Mucosa of descending colon (tissue), 3 donors: Measurements from ENCODE around the gene RUSF1. TPM values are rescaled to one million over a fixed set of nuclear protein-coding genes. Genes with fewer than 3 reads are reported as not detected.

Experiments
- ATAC-seq: fragments of 200-7000 bp; cut with Tn5 transposase; one replicate; pipeline ENCODE4 v1.9.1; 2020; ENCODE audit warnings: mild to moderate bottlenecking, moderate library complexity
- DNase-seq, 3 donors: peaks; one replicate each; pipeline ENCODE4 v3.0.0-alpha.2; 2020
- H3K36me3 ChIP-seq: fragments of 200-600 bp; one replicate; pipeline ENCODE4 v1.8.0; 2021; ENCODE audit warnings: low read depth, mild to moderate bottlenecking
- H3K4me1 ChIP-seq: fragments of 200-600 bp; one replicate; pipeline ENCODE4 v1.8.0; 2021; ENCODE audit warnings: low read depth, mild to moderate bottlenecking
- H3K4me3 ChIP-seq: fragments of 200-600 bp; one replicate; pipeline ENCODE4 v1.8.0; 2021; ENCODE audit warnings: mild to moderate bottlenecking
- H3K9me3 ChIP-seq: fragments of 200-600 bp; one replicate; pipeline ENCODE4 v1.8.0; 2021; ENCODE audit warnings: mild to moderate bottlenecking
- intact Hi-C, 2 donors: fragments of 100-400 bp; cut with DNase I in 1 of 2; cut with micrococcal nuclease in 1 of 2; formaldehyde crosslinking; loops; one replicate each; pipeline versions ENCODE4 v1.11.0 to v1.11.1; 2022; cut with DNase I, micrococcal nuclease
- total RNA-seq, 3 donors: library from RNA; stranded (reverse); fragmentation: NEBNext Ultra II Directional in 2 of 3; extraction: Animal tissue kit (Norgen Biotek cat#: 25700) in 2 of 3; gene quantifications; one replicate each; pipeline versions ENCODE4 v1.2.1 to v1.2.4, GENCODE V29; 2021 to 2023
- TF ChIP-seq, protein P1 (sequence below): fragments of 200-600 bp; IDR thresholded peaks from one replicate; pipeline ENCODE4 v1.8.0; 2022; ENCODE audit warnings: antibody characterized with exemption, mild to moderate bottlenecking
- donor health status: DM: no; HTN: no; CAD: no; lungs with moderate emphysema.
- donor health status: DM: no; HTN: no; CAD: no.
- donor health status: DM: no; HTN: yes; CAD: no.

Gene RUSF1
- total RNA-seq, 3 donors from 2014 or later, result 48.3 to 66.7 (median 51.7) TPM

DNA sequence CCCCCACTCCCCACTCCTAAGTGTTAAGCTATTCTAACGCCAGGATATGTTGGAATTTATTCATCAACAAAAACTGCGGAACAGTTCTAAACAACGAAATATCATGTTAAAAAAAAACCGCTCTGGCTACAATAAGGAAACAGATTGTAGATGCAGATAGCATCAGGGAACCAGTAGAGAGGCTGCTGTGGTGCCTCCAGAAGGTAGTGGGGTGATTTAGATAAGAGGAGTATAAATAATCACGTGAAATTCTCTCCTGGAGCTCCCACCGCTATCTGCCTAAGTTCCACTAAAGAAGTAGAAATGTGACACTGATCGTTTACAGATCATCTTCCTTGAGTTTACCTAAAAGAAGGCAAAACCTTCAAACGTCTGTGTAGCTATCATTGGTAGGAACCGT is 27.5 kb upstream of the RUSF1 start:
- DNase-seq (no peak), ATAC-seq (no peak)
- TF ChIP-seq, protein P1, sequence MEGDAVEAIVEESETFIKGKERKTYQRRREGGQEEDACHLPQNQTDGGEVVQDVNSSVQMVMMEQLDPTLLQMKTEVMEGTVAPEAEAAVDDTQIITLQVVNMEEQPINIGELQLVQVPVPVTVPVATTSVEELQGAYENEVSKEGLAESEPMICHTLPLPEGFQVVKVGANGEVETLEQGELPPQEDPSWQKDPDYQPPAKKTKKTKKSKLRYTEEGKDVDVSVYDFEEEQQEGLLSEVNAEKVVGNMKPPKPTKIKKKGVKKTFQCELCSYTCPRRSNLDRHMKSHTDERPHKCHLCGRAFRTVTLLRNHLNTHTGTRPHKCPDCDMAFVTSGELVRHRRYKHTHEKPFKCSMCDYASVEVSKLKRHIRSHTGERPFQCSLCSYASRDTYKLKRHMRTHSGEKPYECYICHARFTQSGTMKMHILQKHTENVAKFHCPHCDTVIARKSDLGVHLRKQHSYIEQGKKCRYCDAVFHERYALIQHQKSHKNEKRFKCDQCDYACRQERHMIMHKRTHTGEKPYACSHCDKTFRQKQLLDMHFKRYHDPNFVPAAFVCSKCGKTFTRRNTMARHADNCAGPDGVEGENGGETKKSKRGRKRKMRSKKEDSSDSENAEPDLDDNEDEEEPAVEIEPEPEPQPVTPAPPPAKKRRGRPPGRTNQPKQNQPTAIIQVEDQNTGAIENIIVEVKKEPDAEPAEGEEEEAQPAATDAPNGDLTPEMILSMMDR, result no peak
- no peaks in the 10 kb centered on the region for H3K9me3 ChIP-seq
- intact Hi-C loops, result no loop called here
- no peaks in the 10 kb centered on the region for H3K36me3 ChIP-seq
- no peak overlapping the region for H3K4me3 ChIP-seq
- no peaks in the 10 kb centered on the region for H3K4me1 ChIP-seq

DNA sequence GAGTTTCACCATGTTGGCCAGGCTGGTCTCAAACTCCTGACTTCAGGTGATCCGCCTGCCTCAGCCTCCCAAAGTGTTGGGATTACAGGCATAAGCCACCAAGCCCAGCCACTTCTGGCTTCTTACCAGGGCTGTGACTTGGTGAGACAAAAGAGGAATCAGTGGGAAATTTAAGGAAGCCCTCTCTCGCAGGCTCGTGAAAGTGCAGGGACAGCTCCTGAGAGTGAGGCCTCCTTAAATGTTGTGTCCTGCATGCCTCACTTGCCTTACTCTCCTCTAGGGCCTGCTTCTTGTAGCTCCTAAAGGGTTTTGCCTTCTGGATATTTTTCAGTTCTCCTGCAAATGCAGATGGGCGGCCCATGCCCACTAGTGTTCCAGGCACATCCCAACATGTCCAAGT is 24.7 kb upstream of the RUSF1 start:
- DNase-seq (no peak), ATAC-seq (no peak)
- Histone ChIP-seq H3K9me3 (no peaks in the 10 kb centered on the region), H3K4me3 (no peak overlapping the region), H3K4me1 (no peaks in the 10 kb centered on the region), H3K36me3 (no peaks in the 10 kb centered on the region)
- intact Hi-C loops, result no loop called here
- TF ChIP-seq, protein P1, result no peak

DNA sequence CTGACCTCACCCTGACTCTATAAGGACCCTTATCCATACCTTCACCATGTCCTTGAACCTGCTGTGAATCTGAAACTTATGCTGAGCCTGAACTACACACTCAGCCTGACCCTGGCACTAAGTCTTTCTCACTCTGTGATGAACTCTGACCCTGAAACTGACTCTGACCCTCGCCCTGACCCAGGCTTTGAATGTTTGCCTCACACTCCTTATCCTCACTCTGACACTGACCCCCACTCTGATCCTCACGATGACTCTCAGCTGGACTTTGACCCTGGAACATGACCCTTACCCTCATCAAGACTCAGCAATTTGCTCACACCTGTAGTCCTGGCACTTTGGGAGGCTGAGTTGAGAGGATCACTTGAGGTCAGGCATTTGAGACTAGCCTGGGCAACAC is 23.9 kb upstream of the RUSF1 start:
- TF ChIP-seq, protein P1, result no peak
- Histone ChIP-seq H3K36me3 (no peaks in the 10 kb centered on the region), H3K4me3 (no peak overlapping the region), H3K4me1 (no peaks in the 10 kb centered on the region), H3K9me3 (no peaks in the 10 kb centered on the region)
- intact Hi-C loops, result no loop called here
- ATAC-seq (no peak), DNase-seq (no peak)

DNA sequence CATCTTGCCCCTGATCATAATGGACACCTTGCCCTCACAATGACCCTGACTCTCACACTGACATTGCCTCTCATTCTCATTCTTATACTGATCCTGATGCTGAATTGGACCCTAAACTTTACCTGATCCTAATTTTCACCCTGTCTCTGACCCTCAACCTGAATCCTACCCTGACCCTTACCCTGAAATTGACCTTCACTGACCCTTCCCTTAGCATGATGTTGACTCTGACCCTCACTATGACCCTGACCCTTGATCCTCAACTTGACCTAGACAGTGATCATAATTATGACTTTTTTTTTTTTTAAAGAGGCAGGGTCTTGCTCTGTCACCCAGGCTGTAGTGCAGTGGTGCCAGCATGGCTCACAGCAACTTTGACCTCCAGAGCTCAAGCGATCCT is 22.9 kb upstream of the RUSF1 start:
- no peaks in the 10 kb centered on the region for H3K9me3 ChIP-seq
- H3K36me3 ChIP-seq, result no peaks in the 10 kb centered on the region
- DNase-seq (no peak), ATAC-seq (no peak)
- intact Hi-C loops, result no loop called here
- no peaks in the 10 kb centered on the region for H3K4me1 ChIP-seq
- TF ChIP-seq, protein P1, result no peak
- H3K4me3 ChIP-seq, result no peak overlapping the region

DNA sequence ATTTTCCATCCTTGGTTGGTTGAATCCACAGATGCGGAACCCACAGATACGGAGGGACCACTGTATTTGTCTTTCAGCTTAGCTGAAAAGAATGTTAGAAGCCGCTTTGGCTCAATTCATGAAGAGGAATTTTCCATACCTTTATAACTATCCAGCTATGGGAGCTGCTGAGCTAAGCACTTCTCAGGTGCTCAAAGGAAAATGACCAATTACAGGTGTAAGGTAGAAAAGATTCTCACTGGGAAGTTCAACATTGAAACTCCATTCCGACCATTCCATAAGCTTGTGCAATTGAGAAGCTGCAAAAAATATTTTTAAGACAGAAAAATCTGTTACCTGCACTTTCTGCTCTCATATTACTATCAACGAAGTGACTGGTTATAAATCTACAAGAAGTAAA is 22.2 kb upstream of the RUSF1 start:
- H3K9me3 ChIP-seq, result no peaks in the 10 kb centered on the region
- no peaks in the 10 kb centered on the region for H3K36me3 ChIP-seq
- no peak for DNase-seq
- no peak for ATAC-seq
- H3K4me3 ChIP-seq, result no peak overlapping the region
- TF ChIP-seq, protein P1, result no peak
- no peaks in the 10 kb centered on the region for H3K4me1 ChIP-seq
- intact Hi-C loops, result no loop called here

DNA sequence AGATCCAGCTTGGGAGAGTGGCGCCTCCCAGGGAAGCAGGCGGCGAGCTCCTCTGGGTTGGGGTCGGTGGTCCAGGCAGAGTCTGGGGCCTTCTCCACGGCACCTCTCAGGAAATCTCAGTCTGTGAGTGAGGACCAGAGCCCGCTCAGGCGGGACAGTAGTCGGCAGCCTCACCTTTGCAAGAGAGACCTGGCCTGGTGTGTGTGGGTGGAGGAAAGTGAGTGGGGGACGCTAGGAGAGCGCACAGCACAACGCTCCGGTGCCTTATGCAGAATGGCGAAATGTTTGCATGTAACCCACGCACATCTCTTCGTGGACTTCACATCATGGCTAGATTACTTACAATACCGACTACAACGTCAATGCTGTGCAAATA is 21.7 kb upstream of the RUSF1 start:
- intact Hi-C loops, result no loop called here
- Histone ChIP-seq H3K4me1 (no peaks in the 10 kb centered on the region), H3K4me3 (no peak overlapping the region), H3K36me3 (no peaks in the 10 kb centered on the region), H3K9me3 (no peaks in the 10 kb centered on the region)
- no peak for ATAC-seq
- TF ChIP-seq, protein P1, result no peak
- no peak for DNase-seq
